Measurements from ENCODE around the gene RASL10B. TPM values are rescaled to one million over a fixed set of nuclear protein-coding genes. Genes with fewer than 3 reads are reported as not detected.

Gene RASL10B
- total RNA-seq, 1 donor from 2014 or later, result 2.3 TPM

GRCh38 chr17:35790841-35791240, 59.4 kb downstream of the RASL10B start:
- no peak for DNase-seq (ENCODE audit: low spot score)
- ATAC-seq, result no peak

GRCh38 chr17:35791681-35792350, 60.4 kb downstream of the RASL10B start:
- ATAC-seq (no peak), DNase-seq (ENCODE audit: low spot score) (no peak)

Other genes starting within 250 kb of the RASL10B start
- 0.30 TPM for gene SLFN12L, start 194.0 kb upstream of the RASL10B start, total RNA-seq
- gene SLFN14, start 170.8 kb upstream of the RASL10B start, total RNA-seq, result 0.05 TPM
- 5.3 TPM for gene PEX12, start 153.1 kb upstream of the RASL10B start, total RNA-seq
- gene AP2B1, start 144.3 kb upstream of the RASL10B start, total RNA-seq, result 39.6 TPM
- gene GAS2L2, start 21.6 kb downstream of the RASL10B start, total RNA-seq, result not detected
- not detected for gene C17orf50, start 29.2 kb downstream of the RASL10B start, total RNA-seq
- gene MMP28, start 64.0 kb downstream of the RASL10B start, total RNA-seq, result 0.45 TPM
- gene TAF15, start 77.8 kb downstream of the RASL10B start, total RNA-seq, result 63.1 TPM
- not detected for gene HEATR9, start 137.3 kb downstream of the RASL10B start, total RNA-seq
- 0.48 TPM for gene CCL5, start 148.7 kb downstream of the RASL10B start, total RNA-seq
- not detected for gene RDM1, start 199.1 kb downstream of the RASL10B start, total RNA-seq
- not detected for gene LYZL6, start 212.1 kb downstream of the RASL10B start, total RNA-seq
- 31.1 TPM for gene CCL16, start 249.9 kb downstream of the RASL10B start, total RNA-seq